CMK (cell line): ENCODE measurements around the gene HDHD3.

Experiments
- DNase-seq: peaks from one replicate; pipeline ENCODE4 v3.0.0-alpha.2; 2010; ENCODE audit warnings: low read depth

Gene HDHD3

DNA sequence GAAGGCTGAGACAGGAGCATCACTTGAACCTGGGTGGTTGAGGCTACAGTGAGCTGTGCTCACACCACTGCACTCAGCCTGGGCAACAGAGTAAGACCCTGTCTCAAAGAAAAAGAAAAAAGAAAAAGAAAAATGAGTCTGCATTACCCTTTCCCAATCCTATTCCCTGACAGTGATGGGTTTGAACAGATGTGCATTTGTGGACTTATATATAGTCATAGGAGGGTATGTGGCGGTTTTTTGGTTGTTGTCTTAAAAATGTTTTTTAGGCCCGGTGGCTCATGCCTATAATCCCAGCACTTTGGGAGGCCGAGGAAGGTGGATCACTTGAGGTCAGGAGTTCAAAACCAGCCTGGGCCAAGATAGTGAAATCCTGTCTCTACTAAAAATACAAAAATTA lies 13.4 kb downstream of the HDHD3 start:
- no peak for DNase-seq

DNA sequence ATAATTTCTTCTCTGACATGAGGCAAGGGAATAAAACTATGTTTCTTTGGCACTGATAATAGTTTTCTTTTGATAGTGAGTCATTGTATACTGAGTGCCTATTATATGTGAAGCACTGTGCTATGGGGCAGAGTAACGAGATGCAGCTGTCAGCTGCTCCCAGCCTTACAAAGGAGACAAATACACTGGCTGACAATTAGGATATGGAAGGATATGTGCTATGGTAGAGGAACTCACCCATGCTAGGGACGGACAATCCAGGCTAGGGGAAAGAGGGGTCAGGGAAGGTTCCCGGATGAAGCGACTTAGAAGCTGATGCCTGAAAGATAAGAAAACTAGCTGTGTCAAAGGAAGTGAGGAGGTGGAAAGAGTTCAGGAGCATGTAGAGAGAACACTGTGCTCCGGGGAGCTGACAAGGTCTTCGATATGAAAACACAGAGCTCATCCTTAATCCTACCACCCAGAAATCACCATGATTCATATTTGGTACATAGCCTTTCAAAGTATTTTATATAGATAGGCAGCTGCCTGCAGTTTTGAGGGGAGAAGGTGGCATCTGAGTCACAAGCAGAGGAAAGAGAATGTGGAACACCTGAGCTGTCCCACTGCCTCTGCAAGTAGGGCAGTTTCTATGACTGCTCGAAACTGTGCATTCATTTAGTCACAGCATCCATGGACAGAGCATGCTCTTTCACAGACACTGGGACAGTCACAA lies 15.3 kb downstream of the HDHD3 start:
- DNase-seq: no peak

DNA sequence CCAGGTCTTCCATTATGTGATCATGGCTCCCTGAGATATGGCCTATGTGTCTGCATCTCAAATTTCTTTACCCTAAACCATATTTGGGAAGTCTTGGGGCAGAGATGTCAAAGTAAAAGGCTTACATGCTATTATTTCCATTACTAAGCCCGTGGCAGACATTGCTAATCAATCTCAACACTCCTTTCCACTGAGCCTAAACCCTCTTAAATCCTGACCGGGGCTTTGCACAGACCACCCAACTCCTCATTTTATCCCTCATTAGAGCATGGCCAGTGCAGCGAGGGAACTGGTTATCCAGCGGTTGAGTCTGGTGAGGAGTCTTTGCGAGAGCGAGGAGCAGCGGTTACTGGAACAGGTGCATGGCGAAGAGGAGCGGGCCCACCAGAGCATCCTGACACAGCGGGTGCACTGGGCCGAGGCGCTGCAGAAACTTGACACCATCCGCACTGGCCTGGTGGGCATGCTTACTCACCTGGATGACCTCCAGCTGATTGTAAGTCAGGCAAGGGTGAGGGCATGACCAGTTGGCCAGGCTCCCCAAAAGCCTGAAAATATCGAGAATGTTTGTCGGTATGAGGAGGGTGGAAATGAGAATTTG lies 16.4 kb downstream of the HDHD3 start:
- no peak for DNase-seq

DNA sequence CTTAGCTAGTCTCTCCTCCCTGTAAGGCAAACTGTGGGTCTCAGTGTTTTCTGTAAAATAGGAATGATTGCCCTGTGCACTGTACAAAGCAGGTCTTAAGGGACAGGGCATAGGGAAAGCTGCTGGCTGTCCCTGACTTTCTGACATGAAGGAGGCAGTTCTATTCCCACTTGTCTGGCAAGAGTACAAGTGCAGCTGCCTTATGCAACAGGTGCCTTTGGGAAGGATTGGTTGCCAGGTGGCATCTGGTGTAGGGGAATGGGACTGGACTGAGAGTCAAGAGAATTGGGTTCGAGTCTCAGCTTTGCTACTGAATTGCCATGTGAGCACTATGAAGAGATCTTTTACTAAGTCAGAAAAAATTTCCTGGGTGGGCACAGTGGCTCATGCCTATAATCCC lies 17.4 kb downstream of the HDHD3 start:
- no peak for DNase-seq

DNA sequence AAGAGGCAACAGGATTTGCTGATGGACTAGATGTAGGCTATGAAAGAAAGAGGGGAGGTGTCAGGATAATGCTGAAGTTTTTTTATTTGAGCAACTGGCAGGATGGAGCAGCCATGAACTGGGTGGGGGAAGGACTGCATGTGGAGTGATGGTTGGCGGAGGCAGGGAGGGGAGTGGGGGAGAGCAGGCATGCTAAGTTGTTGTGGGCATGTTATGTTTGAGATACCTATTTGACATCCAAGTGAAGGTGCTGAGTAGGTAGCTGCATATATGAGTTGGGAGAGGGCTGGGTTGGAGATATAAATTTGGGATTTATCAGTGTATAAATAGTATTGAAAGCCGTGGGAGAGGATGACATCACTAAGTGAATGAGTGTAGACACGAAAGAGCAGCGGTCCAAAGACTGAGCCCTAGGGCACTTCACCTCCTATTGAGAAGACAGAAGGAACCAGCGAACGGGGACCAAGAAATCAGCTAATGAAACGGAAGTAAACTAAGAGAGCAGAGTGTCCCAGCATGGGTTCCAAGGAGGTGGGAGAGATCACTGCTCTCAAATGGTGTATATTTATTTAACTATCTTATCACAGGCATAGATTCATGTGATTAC lies 20.0 kb downstream of the HDHD3 start:
- no peak for DNase-seq

DNA sequence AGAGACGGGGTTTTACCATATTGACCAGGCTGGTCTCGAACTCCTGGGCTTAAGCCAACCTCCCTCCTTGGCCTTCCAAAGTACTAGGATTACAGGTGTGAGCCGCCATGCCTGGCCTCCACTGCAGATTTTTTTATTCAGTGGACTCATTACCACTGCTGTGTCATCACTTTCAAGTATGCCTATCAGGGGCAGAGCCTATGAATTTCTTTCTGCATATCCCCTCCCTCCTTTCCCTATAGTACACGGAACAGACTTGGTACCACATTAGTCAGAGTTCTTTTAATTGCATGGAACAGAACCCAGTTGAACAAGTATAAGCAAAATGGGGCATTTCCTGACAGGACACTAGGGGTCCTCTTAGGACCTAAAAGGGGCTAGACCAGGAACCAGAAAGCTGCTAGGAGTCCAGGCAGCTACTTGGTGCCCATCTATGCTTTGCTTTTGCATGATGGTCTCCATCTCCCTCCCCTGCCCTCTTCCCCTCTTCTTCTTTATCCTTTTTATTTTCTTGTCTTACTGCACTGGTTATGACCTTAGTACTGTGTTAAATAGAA lies 21.7 kb downstream of the HDHD3 start:
- no peak for DNase-seq

DNA sequence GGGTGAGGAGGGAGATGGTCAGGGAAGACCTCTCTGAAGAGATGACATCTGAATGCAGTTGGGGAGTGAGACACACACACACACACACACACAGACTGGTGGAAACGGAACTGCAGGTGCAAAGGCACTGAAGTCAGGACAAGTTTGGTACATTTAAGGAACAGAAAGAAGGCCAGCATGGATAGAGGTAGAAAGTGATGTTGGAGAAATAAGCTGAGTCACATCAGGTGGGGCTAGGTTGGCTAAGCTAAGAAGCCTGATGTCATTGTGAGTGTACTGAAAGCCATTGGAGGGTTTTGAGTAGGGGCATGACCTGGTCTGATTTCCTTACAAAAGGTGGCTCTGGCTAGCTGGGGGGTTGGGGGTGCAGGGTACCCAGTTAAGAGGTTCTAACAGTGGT lies 24.4 kb downstream of the HDHD3 start:
- DNase-seq: no peak

DNA sequence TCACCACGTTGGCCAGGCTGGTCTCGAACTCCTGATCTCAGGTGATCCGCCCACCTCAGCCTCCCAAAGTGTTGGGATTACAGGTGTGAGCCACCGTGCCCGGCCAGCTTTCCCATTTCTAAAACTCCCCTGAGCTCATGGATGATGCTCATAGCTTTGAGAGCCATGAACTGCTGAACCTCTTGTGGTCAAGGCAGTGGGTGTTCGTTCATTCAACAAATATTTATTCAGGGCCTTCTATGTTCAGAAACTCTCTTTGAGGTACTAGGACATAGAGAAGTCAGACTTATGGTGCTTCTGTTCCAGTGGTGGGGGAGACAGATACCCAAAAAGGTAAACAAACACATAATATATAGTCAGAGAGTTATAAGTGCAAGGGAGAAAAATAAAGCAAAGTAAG lies 24.8 kb downstream of the HDHD3 start:
- no peak for DNase-seq

DNA sequence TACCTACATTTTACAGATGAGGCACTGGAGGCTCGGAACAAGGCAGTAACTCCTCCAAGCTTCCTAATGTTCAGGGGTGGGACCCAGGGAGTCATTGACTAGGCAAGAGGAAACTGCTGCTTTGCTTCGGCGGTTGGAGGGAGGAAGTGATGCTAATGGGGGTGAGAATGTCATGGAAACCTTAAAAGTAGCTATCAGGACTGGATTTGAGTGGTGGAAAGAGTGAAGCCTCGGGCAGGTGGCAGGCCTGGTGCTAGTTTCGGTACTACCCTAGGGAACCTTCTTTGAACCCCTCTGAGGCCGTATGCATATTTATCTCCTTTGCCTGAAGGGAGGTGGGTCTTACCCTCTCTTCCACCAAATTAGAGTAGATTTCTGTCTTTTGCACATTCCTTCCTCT lies 25.8 kb downstream of the HDHD3 start:
- no peak for DNase-seq

DNA sequence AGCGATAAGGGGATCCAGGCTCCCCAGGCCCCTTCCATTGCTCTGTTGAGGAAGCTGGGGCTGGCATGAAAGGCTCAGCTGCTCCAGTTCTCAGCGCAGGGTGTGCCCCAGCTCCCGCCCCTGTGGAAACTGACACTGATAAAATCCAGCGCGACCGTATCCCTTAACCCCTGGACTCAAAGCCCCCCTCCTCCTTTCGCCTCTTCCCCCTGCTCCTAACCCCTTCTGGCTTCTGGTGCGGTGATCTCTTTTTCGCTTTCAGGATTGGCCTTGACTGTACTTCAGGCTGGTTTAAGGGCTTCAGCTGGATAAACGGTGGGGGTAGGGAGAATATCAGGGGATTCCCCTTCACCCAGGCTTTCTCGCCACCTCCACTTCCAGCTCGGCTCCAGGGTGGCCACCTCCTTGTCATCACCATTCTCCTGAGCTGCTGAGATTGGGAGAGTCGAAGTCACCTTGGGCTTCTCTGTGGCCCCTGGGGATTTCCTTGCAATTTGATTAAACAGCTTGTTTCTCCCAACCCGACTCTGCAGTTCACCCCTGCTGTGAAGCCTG lies 26.6 kb downstream of the HDHD3 start:
- no peak for DNase-seq

DNA sequence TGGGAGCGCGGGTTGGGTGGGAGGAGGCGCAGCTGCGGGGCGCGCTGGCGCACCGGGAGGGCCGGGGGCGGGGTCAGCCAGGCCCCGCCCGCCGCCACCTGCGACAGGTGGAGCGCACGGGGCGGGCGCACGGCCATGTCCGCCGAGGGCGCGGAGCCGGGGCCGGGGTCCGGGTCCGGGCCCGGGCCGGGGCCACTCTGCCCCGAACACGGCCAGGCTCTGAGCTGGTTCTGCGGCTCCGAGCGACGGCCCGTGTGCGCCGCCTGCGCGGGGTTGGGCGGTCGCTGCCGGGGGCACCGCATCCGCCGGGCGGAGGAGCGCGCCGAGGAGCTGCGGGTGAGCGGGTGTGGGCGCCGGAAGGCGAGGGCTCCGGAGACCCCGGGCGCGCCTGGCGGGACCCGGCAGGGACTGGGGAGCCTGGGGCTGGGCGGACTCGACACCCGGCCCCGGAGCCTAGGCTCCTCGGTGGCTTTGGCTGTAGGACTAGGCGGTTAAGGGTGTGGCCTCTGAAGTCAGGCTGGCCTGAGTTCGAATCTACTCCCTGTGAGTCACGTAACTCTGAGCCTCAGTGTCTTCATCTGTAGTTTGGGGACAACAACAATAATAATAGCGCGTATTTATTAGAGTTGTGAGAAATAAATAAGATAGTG lies 27.2 kb downstream of the HDHD3 start, which contains the start of gene BSPRY:
Gene BSPRY, plus strand, starts transcription at position 97 of the 650 bp plus-strand sequence. Its CDS starts 39 bp downstream, at position 136.
- DNase-seq: no peak

DNA sequence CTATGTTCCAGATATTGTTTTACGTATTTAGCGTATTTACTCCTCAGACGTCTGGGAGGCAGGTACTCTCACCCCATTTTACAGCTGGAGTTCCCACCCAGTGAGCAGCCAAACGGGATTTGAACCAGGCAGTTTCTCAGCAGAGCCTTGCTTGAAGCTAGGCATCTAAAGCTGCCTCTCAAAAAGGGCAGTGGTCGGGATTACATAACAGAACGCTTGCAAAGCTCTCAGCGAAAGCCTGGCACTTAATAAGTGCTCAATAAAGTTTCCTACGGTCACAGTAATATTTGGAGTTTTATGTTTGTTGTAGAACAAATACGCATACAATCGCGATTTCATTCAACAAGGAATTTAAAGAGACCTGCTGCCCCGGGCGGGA lies 27.7 kb downstream of the HDHD3 start:
- DNase-seq: no peak

DNA sequence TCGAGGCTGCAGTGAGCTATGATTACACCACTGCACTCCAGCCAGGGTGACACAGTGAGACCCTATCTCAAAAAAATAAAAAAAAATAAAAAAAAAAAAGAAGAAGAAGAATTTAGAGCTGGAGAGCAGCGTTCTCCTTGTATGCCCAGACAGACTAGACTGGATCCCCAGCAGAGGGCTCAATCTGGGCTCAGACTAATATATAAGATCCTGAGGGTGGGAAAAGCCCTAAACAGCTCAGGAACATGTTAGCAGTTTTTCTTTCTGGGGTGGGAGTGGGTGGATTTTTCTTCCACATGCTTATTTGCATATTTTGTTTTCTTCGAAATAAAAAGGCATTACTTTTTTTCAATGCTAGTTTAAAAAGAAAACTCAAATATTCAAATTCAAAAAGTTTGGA lies 28.3 kb downstream of the HDHD3 start:
- DNase-seq: no peak

DNA sequence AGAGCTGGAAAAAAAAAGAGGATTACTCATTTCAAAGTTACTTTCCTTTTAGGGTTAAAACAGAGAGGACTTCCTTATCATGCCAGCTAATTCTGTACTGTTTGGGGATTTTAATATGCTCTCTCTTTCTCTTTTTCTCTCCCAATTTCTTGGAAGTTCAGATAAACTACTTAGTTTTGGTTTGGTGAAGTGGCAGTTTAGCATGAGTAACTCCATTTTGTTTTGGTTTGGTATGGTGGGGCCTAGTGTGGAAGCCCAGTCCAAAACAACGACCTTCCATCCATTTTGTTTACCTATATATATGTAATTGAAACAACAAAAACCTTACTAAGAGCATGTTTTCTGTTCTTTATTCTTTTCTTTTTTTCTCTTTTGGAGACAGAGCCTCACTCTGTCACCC lies 31.1 kb downstream of the HDHD3 start:
- no peak for DNase-seq

DNA sequence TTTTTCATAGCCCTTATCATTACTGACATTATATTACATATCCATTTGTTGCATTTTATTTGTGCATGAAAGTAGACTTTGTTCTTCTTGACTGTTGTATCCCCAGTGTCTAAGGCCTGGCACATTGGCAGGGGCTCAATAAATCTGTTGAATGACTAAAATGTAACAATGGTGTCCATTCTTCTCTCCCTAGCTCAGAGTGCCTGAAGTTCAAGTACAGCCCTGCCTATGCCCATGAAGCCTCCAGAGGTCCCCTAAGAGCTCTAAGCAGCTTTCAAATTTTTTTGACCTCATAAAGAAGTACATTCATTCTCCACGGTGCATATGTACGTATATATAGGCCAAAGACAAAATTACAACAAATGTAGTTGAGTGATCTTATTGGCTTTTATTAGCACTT lies 31.6 kb downstream of the HDHD3 start:
- DNase-seq: no peak

DNA sequence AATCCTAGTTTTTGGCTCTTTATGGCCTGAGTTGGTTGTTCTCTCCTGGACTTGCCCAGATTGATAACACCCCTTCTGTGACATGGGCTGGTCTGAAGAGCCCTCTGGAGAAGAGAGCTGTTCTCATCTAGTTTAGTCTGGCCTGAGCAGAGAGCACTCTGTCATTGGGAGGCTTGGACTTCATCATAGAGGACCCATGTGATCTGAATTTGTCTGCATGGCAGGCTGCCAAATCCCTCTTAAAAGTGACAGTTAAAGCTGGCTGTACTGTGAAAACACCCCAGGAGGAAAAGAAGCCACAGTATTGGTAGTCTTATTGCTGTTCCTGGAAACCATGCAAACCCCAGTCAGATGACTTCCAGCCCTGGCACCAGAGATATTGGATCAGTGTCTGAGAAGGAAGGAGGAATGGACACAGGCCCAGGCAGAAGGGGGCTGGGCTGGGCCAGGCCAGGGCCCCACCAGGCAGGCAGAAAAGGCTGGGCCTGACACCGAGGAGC lies 33.0 kb downstream of the HDHD3 start:
- DNase-seq: peak; percentile 64

DNA sequence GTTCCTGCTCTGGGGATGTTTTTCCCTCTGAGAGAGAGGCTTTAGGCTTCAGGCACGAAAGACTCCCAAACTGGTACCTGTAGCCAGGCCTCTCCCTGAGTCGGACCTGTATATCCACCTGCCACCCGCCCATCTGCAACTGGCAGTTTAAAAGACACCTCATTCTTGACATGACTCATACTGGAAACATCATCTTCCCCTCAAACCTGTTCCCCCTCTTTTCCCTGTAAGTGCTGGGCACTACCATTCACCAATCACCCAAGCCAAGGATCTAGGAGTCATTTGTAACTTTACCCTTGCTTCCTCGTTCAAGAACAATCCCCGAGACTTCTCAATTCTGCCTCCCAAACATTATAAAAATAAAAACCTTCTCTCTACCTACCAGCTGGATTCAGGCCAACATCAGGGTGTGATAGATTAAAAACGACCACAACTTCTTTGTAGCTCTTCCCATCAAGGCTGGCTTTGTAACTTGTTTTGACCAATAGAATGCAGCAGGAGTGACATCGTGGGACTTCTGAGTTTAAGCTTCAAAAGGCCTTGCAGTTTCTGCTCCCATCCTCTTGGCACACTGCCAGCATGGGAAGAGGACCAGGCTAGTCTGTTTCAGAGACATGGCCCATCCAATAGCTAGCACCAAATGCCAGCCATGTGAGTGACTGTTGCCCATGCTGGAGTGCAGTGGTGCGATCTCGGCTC lies 34.9 kb downstream of the HDHD3 start:
- DNase-seq: no peak

DNA sequence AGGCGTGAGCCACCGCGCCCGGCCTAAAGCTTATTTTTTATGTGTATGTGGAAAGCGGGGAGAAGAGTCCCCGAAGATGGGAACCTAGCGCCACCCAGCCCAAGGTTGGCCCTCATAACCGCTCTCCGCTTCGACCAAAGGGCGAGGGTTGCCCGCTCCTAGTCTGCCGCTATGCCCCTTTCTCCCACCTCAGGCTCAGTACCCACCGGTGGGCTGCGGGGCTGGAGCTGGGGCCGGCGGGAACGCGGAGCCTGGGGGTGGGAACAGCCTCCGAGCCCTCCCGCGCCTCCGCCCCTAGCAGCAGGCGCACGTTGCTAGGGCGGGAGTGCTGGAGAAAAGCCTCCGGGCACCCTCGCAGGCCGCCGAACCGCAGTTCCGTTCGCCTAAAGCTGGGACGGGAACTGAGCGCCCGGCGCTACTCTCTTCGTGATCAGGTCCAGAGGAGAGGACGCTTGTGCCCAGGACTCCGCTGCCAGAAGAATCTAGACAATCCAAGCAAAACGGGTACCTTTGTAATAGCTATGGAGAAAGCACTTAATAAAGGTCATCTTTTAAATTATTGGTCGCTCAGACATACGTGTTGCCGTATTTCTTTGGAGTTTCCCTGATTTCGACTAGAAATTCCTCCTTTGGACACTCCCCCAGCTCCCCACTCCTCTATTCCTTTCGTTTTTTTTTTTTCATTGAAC lies 36.6 kb downstream of the HDHD3 start, which contains the start of gene WDR31:
Gene WDR31, minus strand, starts transcription at position 265 of the 689 bp plus-strand sequence. CDS start 8,253 bp downstream, outside the sequence.
- peak; percentile 58 for DNase-seq

DNA sequence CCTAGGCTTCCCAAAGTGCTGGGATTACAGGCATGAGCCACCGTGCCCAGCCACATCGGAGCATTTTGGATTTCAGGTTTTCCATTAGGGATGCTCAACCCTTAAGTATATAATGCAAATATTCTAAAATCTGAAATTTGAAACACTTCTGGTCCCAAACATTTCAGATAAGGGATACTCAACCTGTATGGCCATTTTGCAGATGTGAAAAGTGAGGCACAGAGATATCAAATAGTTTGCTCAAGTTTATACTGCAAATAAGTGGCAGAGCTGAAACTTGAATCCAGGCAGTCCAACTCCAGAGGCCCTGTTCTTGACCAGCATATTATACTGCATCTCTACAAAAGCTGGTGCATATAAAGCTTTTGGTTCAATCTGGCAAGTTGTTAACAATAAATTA lies 39.1 kb downstream of the HDHD3 start:
- no peak for DNase-seq

DNA sequence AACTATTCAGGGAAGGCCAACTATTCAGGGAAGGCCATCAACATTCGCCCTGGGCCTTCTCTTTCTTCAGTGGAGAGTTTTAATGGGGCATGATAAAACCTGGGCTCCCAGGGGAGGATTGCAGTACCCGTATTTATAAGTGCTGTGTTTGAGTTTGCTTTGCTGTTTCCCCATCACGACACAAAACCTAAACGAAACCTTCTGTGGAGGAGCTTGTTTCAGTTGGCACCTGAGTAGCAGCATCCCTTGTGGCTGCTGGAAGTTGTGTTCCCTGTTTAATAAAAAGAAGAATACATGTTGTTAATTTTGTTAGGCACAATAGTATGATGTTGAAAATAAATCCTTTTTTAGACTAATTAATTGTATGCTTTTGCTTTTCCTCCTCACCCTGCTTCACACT lies 45.0 kb downstream of the HDHD3 start:
- no peak for DNase-seq
